ENCODE data around the gene TRPC4.

The TRPC4 gene

GRCh38 chr13:37869756-37870488, at the start of gene TRPC4:
Gene TRPC4 (minus strand): TSS chr13:37869772. CDS start chr13:37783333, 86,439 bp downstream.
- Histone ChIP-seq H3K9ac (ENCODE audit: low read length) (peak within 1 kb of the TSS; percentile 45), H3K4me3 (ENCODE audit: low read length) (peak within 1 kb of the TSS; percentile 1), H3K27me3 (ENCODE audit: control insufficient read depth, insufficient read depth, low read length) (peaks cover 29% of the 10 kb centered on the region), H3K36me3 (ENCODE audit: control insufficient read depth, insufficient read depth, low read length) (no peaks in the 10 kb centered on the region), H3K4me1 (ENCODE audit: control insufficient read depth, insufficient read depth, low read length) (peaks cover 4% of the 10 kb centered on the region), H3K9me3 (ENCODE audit: control insufficient read depth, low read length) (no peaks in the 10 kb centered on the region)

- Histone ChIP-seq H3K4me1 (ENCODE audit: control insufficient read depth, insufficient read depth, low read length) (no peaks in the 10 kb centered on the region), H3K9ac (ENCODE audit: low read length) (no peak overlapping the region), H3K27me3 (ENCODE audit: control insufficient read depth, insufficient read depth, low read length) (no peaks in the 10 kb centered on the region), H3K36me3 (ENCODE audit: control insufficient read depth, insufficient read depth, low read length) (no peaks in the 10 kb centered on the region), H3K4me3 (ENCODE audit: low read length) (no peak overlapping the region), H3K9me3 (ENCODE audit: control insufficient read depth, low read length) (no peaks in the 10 kb centered on the region)
Observed at GRCh38 chr13:37918751-37919150, 49.2 kb upstream of the TRPC4 start.

GRCh38 chr13:37918116-37918714, 48.6 kb upstream of the TRPC4 start:
- Histone ChIP-seq H3K9me3 (ENCODE audit: control insufficient read depth, low read length) (no peaks in the 10 kb centered on the region), H3K4me1 (ENCODE audit: control insufficient read depth, insufficient read depth, low read length) (no peaks in the 10 kb centered on the region), H3K36me3 (ENCODE audit: control insufficient read depth, insufficient read depth, low read length) (no peaks in the 10 kb centered on the region), H3K4me3 (ENCODE audit: low read length) (no peak overlapping the region), H3K9ac (ENCODE audit: low read length) (no peak overlapping the region), H3K27me3 (ENCODE audit: control insufficient read depth, insufficient read depth, low read length) (no peaks in the 10 kb centered on the region)

- Histone ChIP-seq H3K4me3 (ENCODE audit: low read length) (no peak overlapping the region), H3K36me3 (ENCODE audit: control insufficient read depth, insufficient read depth, low read length) (no peaks in the 10 kb centered on the region), H3K9ac (ENCODE audit: low read length) (no peak overlapping the region), H3K27me3 (ENCODE audit: control insufficient read depth, insufficient read depth, low read length) (no peaks in the 10 kb centered on the region), H3K4me1 (ENCODE audit: control insufficient read depth, insufficient read depth, low read length) (no peaks in the 10 kb centered on the region), H3K9me3 (ENCODE audit: control insufficient read depth, low read length) (no peaks in the 10 kb centered on the region)
Observed at GRCh38 chr13:37914781-37915391, 45.3 kb upstream of the TRPC4 start.

GRCh38 chr13:37910790-37911189, 41.2 kb upstream of the TRPC4 start:
- Histone ChIP-seq H3K27me3 (ENCODE audit: control insufficient read depth, insufficient read depth, low read length) (no peaks in the 10 kb centered on the region), H3K9ac (ENCODE audit: low read length) (no peak overlapping the region), H3K4me3 (ENCODE audit: low read length) (no peak overlapping the region), H3K4me1 (ENCODE audit: control insufficient read depth, insufficient read depth, low read length) (no peaks in the 10 kb centered on the region), H3K36me3 (ENCODE audit: control insufficient read depth, insufficient read depth, low read length) (no peaks in the 10 kb centered on the region), H3K9me3 (ENCODE audit: control insufficient read depth, low read length) (no peaks in the 10 kb centered on the region)

GRCh38 chr13:37906880-37907279, 37.3 kb upstream of the TRPC4 start:
- Histone ChIP-seq H3K4me1 (ENCODE audit: control insufficient read depth, insufficient read depth, low read length) (no peaks in the 10 kb centered on the region), H3K4me3 (ENCODE audit: low read length) (no peak overlapping the region), H3K36me3 (ENCODE audit: control insufficient read depth, insufficient read depth, low read length) (no peaks in the 10 kb centered on the region), H3K27me3 (ENCODE audit: control insufficient read depth, insufficient read depth, low read length) (no peaks in the 10 kb centered on the region), H3K9me3 (ENCODE audit: control insufficient read depth, low read length) (no peaks in the 10 kb centered on the region), H3K9ac (ENCODE audit: low read length) (no peak overlapping the region)

- no peak overlapping the region for H3K9ac ChIP-seq (ENCODE audit: low read length)
- H3K9me3 ChIP-seq (ENCODE audit: control insufficient read depth, low read length), result no peaks in the 10 kb centered on the region
- H3K27me3 ChIP-seq (ENCODE audit: control insufficient read depth, insufficient read depth, low read length), result no peaks in the 10 kb centered on the region
- no peak overlapping the region for H3K4me3 ChIP-seq (ENCODE audit: low read length)
- H3K4me1 ChIP-seq (ENCODE audit: control insufficient read depth, insufficient read depth, low read length), result no peaks in the 10 kb centered on the region
- H3K36me3 ChIP-seq (ENCODE audit: control insufficient read depth, insufficient read depth, low read length), result no peaks in the 10 kb centered on the region
Observed at GRCh38 chr13:37905736-37906135, 36.2 kb upstream of the TRPC4 start.

GRCh38 chr13:37899753-37900152, 30.2 kb upstream of the TRPC4 start:
- no peaks in the 10 kb centered on the region for H3K27me3 ChIP-seq (ENCODE audit: control insufficient read depth, insufficient read depth, low read length)
- H3K4me3 ChIP-seq (ENCODE audit: low read length), result no peak overlapping the region
- no peaks in the 10 kb centered on the region for H3K4me1 ChIP-seq (ENCODE audit: control insufficient read depth, insufficient read depth, low read length)
- H3K9ac ChIP-seq (ENCODE audit: low read length), result no peak overlapping the region
- no peaks in the 10 kb centered on the region for H3K9me3 ChIP-seq (ENCODE audit: control insufficient read depth, low read length)
- H3K36me3 ChIP-seq (ENCODE audit: control insufficient read depth, insufficient read depth, low read length), result no peaks in the 10 kb centered on the region

- Histone ChIP-seq H3K27me3 (ENCODE audit: control insufficient read depth, insufficient read depth, low read length) (no peaks in the 10 kb centered on the region), H3K4me1 (ENCODE audit: control insufficient read depth, insufficient read depth, low read length) (no peaks in the 10 kb centered on the region), H3K36me3 (ENCODE audit: control insufficient read depth, insufficient read depth, low read length) (no peaks in the 10 kb centered on the region), H3K9ac (ENCODE audit: low read length) (no peak overlapping the region), H3K4me3 (ENCODE audit: low read length) (no peak overlapping the region), H3K9me3 (ENCODE audit: control insufficient read depth, low read length) (no peaks in the 10 kb centered on the region)
Observed at GRCh38 chr13:37893321-37893720, 23.7 kb upstream of the TRPC4 start.

- no peaks in the 10 kb centered on the region for H3K4me1 ChIP-seq (ENCODE audit: control insufficient read depth, insufficient read depth, low read length)
- H3K27me3 ChIP-seq (ENCODE audit: control insufficient read depth, insufficient read depth, low read length), result no peaks in the 10 kb centered on the region
- no peak overlapping the region for H3K4me3 ChIP-seq (ENCODE audit: low read length)
- H3K9me3 ChIP-seq (ENCODE audit: control insufficient read depth, low read length), result no peaks in the 10 kb centered on the region
- no peak overlapping the region for H3K9ac ChIP-seq (ENCODE audit: low read length)
- no peaks in the 10 kb centered on the region for H3K36me3 ChIP-seq (ENCODE audit: control insufficient read depth, insufficient read depth, low read length)
Observed at GRCh38 chr13:37889820-37890219, 20.2 kb upstream of the TRPC4 start.

- H3K4me3 ChIP-seq (ENCODE audit: low read length), result no peak overlapping the region
- no peaks in the 10 kb centered on the region for H3K36me3 ChIP-seq (ENCODE audit: control insufficient read depth, insufficient read depth, low read length)
Observed at GRCh38 chr13:37889102-37889501, 19.5 kb upstream of the TRPC4 start.

GRCh38 chr13:37886879-37887278, 17.3 kb upstream of the TRPC4 start:
- Histone ChIP-seq H3K4me1 (ENCODE audit: control insufficient read depth, insufficient read depth, low read length) (no peaks in the 10 kb centered on the region), H3K9me3 (ENCODE audit: control insufficient read depth, low read length) (no peaks in the 10 kb centered on the region), H3K27me3 (ENCODE audit: control insufficient read depth, insufficient read depth, low read length) (no peaks in the 10 kb centered on the region), H3K9ac (ENCODE audit: low read length) (no peak overlapping the region), H3K4me3 (ENCODE audit: low read length) (no peak overlapping the region), H3K36me3 (ENCODE audit: control insufficient read depth, insufficient read depth, low read length) (no peaks in the 10 kb centered on the region)

More at GRCh38 chr13:37889102-37889501, 19.5 kb upstream of the TRPC4 start:
- no peaks in the 10 kb centered on the region for H3K9me3 ChIP-seq (ENCODE audit: control insufficient read depth, low read length)
- no peaks in the 10 kb centered on the region for H3K4me1 ChIP-seq (ENCODE audit: control insufficient read depth, insufficient read depth, low read length)
- no peaks in the 10 kb centered on the region for H3K27me3 ChIP-seq (ENCODE audit: control insufficient read depth, insufficient read depth, low read length)
- no peak overlapping the region for H3K9ac ChIP-seq (ENCODE audit: low read length)

Measured in mucosa of stomach (tissue), 1 donor.